Middle frontal gyrus (tissue), 1 donor: ENCODE measurements around the gene HOMER3.

Experiments used
- DNase-seq: peaks from one replicate; pipeline ENCODE4 v3.0.0-alpha.2; 2015; ENCODE audit warnings: low spot score; ENCODE audit errors: extremely low spot score

HOMER3 gene

DNA sequence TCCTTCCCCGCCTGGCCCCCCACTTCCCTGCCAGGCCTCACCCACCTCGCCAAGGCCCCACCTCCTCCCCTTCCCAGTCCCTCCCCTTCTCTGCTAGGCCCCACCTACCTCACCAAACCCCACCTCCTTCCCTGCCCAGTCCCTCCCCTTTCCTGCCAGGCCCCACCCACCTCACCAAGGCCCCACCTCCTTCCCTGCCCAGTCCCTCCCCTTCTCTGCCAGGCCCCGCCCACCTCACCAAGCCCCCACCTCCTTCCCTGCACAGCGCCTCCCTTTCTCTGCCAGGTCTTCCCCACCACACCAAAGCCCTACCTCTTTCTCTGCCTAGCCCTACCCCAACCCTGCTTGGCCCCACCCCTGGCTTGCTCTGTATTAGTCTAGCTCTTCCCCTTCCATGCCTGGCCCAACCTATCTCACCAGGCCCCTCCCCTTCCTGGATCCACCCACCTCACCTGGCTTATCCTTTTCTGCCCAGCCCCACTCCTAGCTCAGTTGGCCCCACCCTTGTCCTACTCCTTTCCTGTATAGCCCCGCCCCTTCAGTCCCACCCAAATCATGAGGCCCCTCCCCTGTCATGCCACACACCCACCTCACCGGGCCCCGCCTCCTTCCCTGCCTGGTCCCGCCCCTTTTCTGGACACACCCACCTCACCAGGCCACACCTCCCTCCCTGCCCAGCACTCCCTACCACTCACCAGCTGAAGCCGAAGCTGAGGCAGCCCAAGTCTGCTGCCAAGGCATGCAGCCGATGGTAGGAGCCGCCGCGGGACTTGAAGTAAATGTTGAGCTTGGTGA is 61.2 kb downstream of the HOMER3 start:
- no peak for DNase-seq
